GM10266 (cell line): ENCODE measurements around the gene ATP6V1C2.

Experiments used
- DNase-seq: peaks from one replicate; pipeline ENCODE4 v3.0.0; 2012; ENCODE audit errors: extremely low spot score
- CTCF ChIP-seq: IDR thresholded peaks from 2 replicates; pipeline ENCODE4 v1.5.1; 2012; ENCODE audit warnings: mild to moderate bottlenecking, low read depth; ENCODE audit not compliant: control insufficient read depth, insufficient read depth; ENCODE audit errors: missing control alignments

The ATP6V1C2 gene

GRCh38 chr2:10709290-10709939 is 12.0 kb upstream of the ATP6V1C2 start:
- no peak for DNase-seq
- TF ChIP-seq CTCF = peak; percentile 54

- DNase-seq = no peak
- TF ChIP-seq CTCF = no peak
Observed at GRCh38 chr2:10712185-10712809, 9.1 kb upstream of the ATP6V1C2 start.

- TF ChIP-seq CTCF = no peak
- no peak for DNase-seq
Observed at GRCh38 chr2:10716581-10716980, 4.8 kb upstream of the ATP6V1C2 start.

- DNase-seq = no peak
- no peak for TF ChIP-seq CTCF
Observed at GRCh38 chr2:10717628-10718027, 3.8 kb upstream of the ATP6V1C2 start.

GRCh38 chr2:10720306-10720705 is 1.1 kb upstream of the ATP6V1C2 start:
- TF ChIP-seq CTCF = no peak

GRCh38 chr2:10720947-10721395 is 459 bp upstream of the ATP6V1C2 start:
- DNase-seq = no peak
- TF ChIP-seq CTCF = no peak

More at GRCh38 chr2:10720306-10720705, 1.1 kb upstream of the ATP6V1C2 start:
- DNase-seq = no peak

- TF ChIP-seq CTCF = no peak
- no peak for DNase-seq
Observed at GRCh38 chr2:10722252-10722825, 909 bp downstream of the ATP6V1C2 start.
